Right renal pelvis (tissue), 4 donors: Measurements from ENCODE around the gene PRR16. TPM values are rescaled to one million over a fixed set of nuclear protein-coding genes. Genes with fewer than 3 reads are reported as not detected.

Experiments used
- DNase-seq, 4 donors: peaks; one replicate each; pipeline ENCODE4 v3.0.0-alpha.2; 2013; ENCODE audit warnings: low read depth in 4 of 4, low spot score in 3 of 4, missing footprints in 1 of 4
- polyA plus RNA-seq, 4 donors: library from polyadenylated mRNA; unstranded; fragments of 120-200 nt; gene quantifications; one replicate each; pipeline ENCODE4 v1.2.1, GENCODE V29; 2013; ENCODE audit not compliant: insufficient read length in 4 of 4

Gene PRR16
- polyA plus RNA-seq, 4 donors, result 2.8 to 6.1 (median 4.8) TPM

GRCh38 chr5:120461251-120461650 is 2.8 kb upstream of the PRR16 start:
- no peak for DNase-seq

GRCh38 chr5:120463006-120463680 is 957 bp upstream of the PRR16 start:
- no peak for DNase-seq

GRCh38 chr5:120464627-120465435 is 731 bp downstream of the PRR16 start:
- no peak for DNase-seq

- no peak for DNase-seq
Observed at GRCh38 chr5:120465436-120465961, 1.4 kb downstream of the PRR16 start.

GRCh38 chr5:120466341-120467006 is 2.4 kb downstream of the PRR16 start:
- DNase-seq, result no peak

GRCh38 chr5:120471971-120472370 is 7.9 kb downstream of the PRR16 start:
- DNase-seq, result no peak

- DNase-seq, result no peak
Observed at GRCh38 chr5:120472911-120473310, 8.8 kb downstream of the PRR16 start.

- DNase-seq, result no peak
Observed at GRCh38 chr5:120473332-120473731, 9.2 kb downstream of the PRR16 start.

GRCh38 chr5:120476063-120476462 is 12.0 kb downstream of the PRR16 start:
- no peak for DNase-seq

GRCh38 chr5:120479066-120479465 is 15.0 kb downstream of the PRR16 start:
- DNase-seq, result no peak

- DNase-seq, result no peak
Observed at GRCh38 chr5:120499876-120500563, 35.9 kb downstream of the PRR16 start.

GRCh38 chr5:120502531-120502930 is 38.4 kb downstream of the PRR16 start:
- no peak for DNase-seq

- no peak for DNase-seq
Observed at GRCh38 chr5:120503341-120503740, 39.2 kb downstream of the PRR16 start.

- DNase-seq, result no peak
Observed at GRCh38 chr5:120504057-120504456, 40.0 kb downstream of the PRR16 start.

- no peak for DNase-seq
Observed at GRCh38 chr5:120507197-120507596, 43.1 kb downstream of the PRR16 start.

GRCh38 chr5:120507800-120508463 is 43.8 kb downstream of the PRR16 start:
- DNase-seq, result no peak

GRCh38 chr5:120509053-120509452 is 45.0 kb downstream of the PRR16 start:
- no peak for DNase-seq

GRCh38 chr5:120510098-120510637 is 46.1 kb downstream of the PRR16 start:
- no peak for DNase-seq

- no peak for DNase-seq
Observed at GRCh38 chr5:120510994-120511686, 47.0 kb downstream of the PRR16 start.
